ENCODE results near the gene PDE4D.
"Not testable (repeated sequence)": the region's sequence is repeated elsewhere in the genome, so short reads cannot be mapped to it uniquely, and the experiment has no call there.

The PDE4D gene

GRCh38 chr5:59317774-59318205 is 575.7 kb downstream of the PDE4D start:
- peak overlapping the region; percentile 11; the same call in 1 of the 2 replicates for H3K4me3 ChIP-seq (ENCODE audit: low read depth, low read length)
- no peaks in the 10 kb centered on the region for H3K36me3 ChIP-seq
- no peak for TF ChIP-seq CTCF (IDR thresholded peaks at IDR 0.05; ENCODE audit: low read depth, low read length)
- no peaks in the 10 kb centered on the region for H3K27me3 ChIP-seq
- DNase-seq: no peak
- no peaks in the 10 kb centered on the region for H3K9me3 ChIP-seq
- H3K4me1 ChIP-seq: peaks cover 25% of the 10 kb centered on the region

- TF ChIP-seq CTCF (IDR thresholded peaks at IDR 0.05; ENCODE audit: low read depth, low read length): no peak
- H3K4me1 ChIP-seq: peaks cover 27% of the 10 kb centered on the region
- H3K36me3 ChIP-seq: no peaks in the 10 kb centered on the region
- peak; percentile 63 for DNase-seq
- H3K9me3 ChIP-seq: no peaks in the 10 kb centered on the region
- no peaks in the 10 kb centered on the region for H3K27me3 ChIP-seq
- H3K4me3 ChIP-seq (ENCODE audit: low read depth, low read length): peak overlapping the region; percentile 11; the same call in 1 of the 2 replicates
Observed at GRCh38 chr5:59317023-59317773, 576.3 kb downstream of the PDE4D start.

GRCh38 chr5:59312223-59312622 is 581.3 kb downstream of the PDE4D start:
- no peak for DNase-seq
- Histone ChIP-seq H3K4me3 (ENCODE audit: low read depth, low read length) (no peak overlapping the region), H3K27me3 (no peaks in the 10 kb centered on the region), H3K9me3 (no peaks in the 10 kb centered on the region), H3K36me3 (no peaks in the 10 kb centered on the region), H3K4me1 (peaks cover 13% of the 10 kb centered on the region)
- TF ChIP-seq CTCF (IDR thresholded peaks at IDR 0.05; ENCODE audit: low read depth, low read length): no peak

GRCh38 chr5:59308685-59309084 is 584.8 kb downstream of the PDE4D start:
- H3K9me3 ChIP-seq; H3K4me3 ChIP-seq (ENCODE audit: low read depth, low read length); H3K4me1 ChIP-seq; DNase-seq; H3K27me3 ChIP-seq; H3K36me3 ChIP-seq: not testable (repeated sequence)

- not testable (repeated sequence) for H3K27me3 ChIP-seq; H3K36me3 ChIP-seq; H3K4me1 ChIP-seq; DNase-seq; H3K4me3 ChIP-seq (ENCODE audit: low read depth, low read length); H3K9me3 ChIP-seq
Observed at GRCh38 chr5:59303289-59303716, 590.2 kb downstream of the PDE4D start.

GRCh38 chr5:59302509-59302908 is 591.0 kb downstream of the PDE4D start:
- not testable (repeated sequence) for H3K36me3 ChIP-seq; H3K4me1 ChIP-seq; H3K9me3 ChIP-seq; DNase-seq; H3K4me3 ChIP-seq (ENCODE audit: low read depth, low read length); H3K27me3 ChIP-seq

- Histone ChIP-seq H3K4me1 (no peaks in the 10 kb centered on the region), H3K4me3 (ENCODE audit: low read depth, low read length) (no peak overlapping the region), H3K27me3 (no peaks in the 10 kb centered on the region), H3K36me3 (no peaks in the 10 kb centered on the region), H3K9me3 (no peaks in the 10 kb centered on the region)
- DNase-seq: no peak
- TF ChIP-seq CTCF (IDR thresholded peaks at IDR 0.05; ENCODE audit: low read depth, low read length): no peak
Observed at GRCh38 chr5:59301727-59302126, 591.8 kb downstream of the PDE4D start.

All from BE2C (cell line).